K562 (cell line): ENCODE results near the gene FAM184B. TPM values are rescaled to one million over a fixed set of nuclear protein-coding genes. Genes with fewer than 3 reads are reported as not detected.

Experiments used
- ATAC-seq: fragments of 200-7000 bp; cut with Tn5 transposase; 3 replicates; pipeline ENCODE4 v1.9.1; 2020; ENCODE audit warnings: moderate library complexity
- BruUV-seq: library from RNA; stranded (reverse); fragments of 400-500 nt; replicated peaks from 2 replicates; lab custom pipeline; 2021; lab: Mats Ljungman, UMichigan
- CTCF ChIA-PET: fragments of 300-600 bp; formaldehyde crosslinking; extraction: SDS; loops from one replicate; lab custom pipeline; 2021; ENCODE audit warnings: low intra/inter-chr PET ratio; lab: Yijun Ruan, JAX
- POLR2A ChIA-PET: fragments of 300-600, 350-650 bp; sonication (Branson Sonifier 250); formaldehyde crosslinking; extraction: SDS; loops from one replicate; lab custom pipeline; 2021; ENCODE audit warnings: antibody characterized with exemption, inconsistent platforms; lab: Yijun Ruan, JAX
- DNase-seq, 4 experiments: peaks; one replicate each; pipeline versions ENCODE4 v3.0.0 to v3.0.0-alpha.2; 2011 to 2018; ENCODE audit warnings: low spot score in 3 of 4, mixed read lengths in 3 of 4; ENCODE audit errors: extremely low read depth in 1 of 4
- FAIRE-seq: peaks from 2 replicates; lab custom pipeline; 2011; peaks lifted over from hg19 to GRCh38; lab: Jason Lieb, UNC
- H2AFZ ChIP-seq: 2 replicates; pipeline ENCODE4 v1.6.0; 2011; ENCODE audit warnings: low read depth, low read length, control low read depth, inconsistent platforms
- H3K27ac ChIP-seq: fragments of 200-600 bp; 3 replicates; pipeline ENCODE4 v1.8.0; 2011; ENCODE audit warnings: low read depth, mild to moderate bottlenecking, control low read depth, inconsistent platforms, low read length, moderate library complexity, mixed read lengths; ENCODE audit errors: extremely low read depth
- H3K27me3 ChIP-seq, 2 experiments: fragments of 300-600 bp in 1 of 2; 2 replicates in 1 of 2; 3 replicates in 1 of 2; pipeline versions ENCODE4 v1.6.0 to v1.8.0; 2011; ENCODE audit warnings: inconsistent platforms in 2 of 2, low read length in 2 of 2, mild to moderate bottlenecking in 1 of 2, mixed read lengths in 1 of 2, moderate library complexity in 1 of 2; ENCODE audit not compliant: control insufficient read depth in 2 of 2, insufficient read depth in 2 of 2
- H3K36me3 ChIP-seq: fragments of 300-600 bp; 3 replicates; pipeline ENCODE4 v1.8.0; 2011; ENCODE audit warnings: mild to moderate bottlenecking, low read length, inconsistent platforms; ENCODE audit not compliant: control insufficient read depth, insufficient read depth
- H3K4me1 ChIP-seq, 2 experiments: fragments of 200-600 bp in 1 of 2; replicated peaks in 1 of 2; 2 replicates in 1 of 2; 3 replicates in 1 of 2; pipeline versions ENCODE4 v1.5.1 to v1.8.0; 2011; ENCODE audit warnings: inconsistent platforms in 2 of 2, low read length in 2 of 2, mild to moderate bottlenecking in 1 of 2, mixed read lengths in 1 of 2, moderate library complexity in 1 of 2; ENCODE audit not compliant: control insufficient read depth in 2 of 2, insufficient read depth in 2 of 2
- H3K4me2 ChIP-seq: 2 replicates; pipeline ENCODE4 v1.6.1; 2011; ENCODE audit warnings: low read length, control low read depth, inconsistent platforms, mixed read lengths; ENCODE audit not compliant: insufficient read depth
- H3K4me3 ChIP-seq: fragments of 200-600 bp; sonication (generic), shearing (Covaris generic); 2 replicates; pipeline ENCODE4 v1.5.1; 2016; ENCODE audit warnings: control low read depth, inconsistent platforms
- H3K79me2 ChIP-seq: fragments of 200-600 bp; 3 replicates; pipeline ENCODE4 v1.8.0; 2011; ENCODE audit warnings: low read length, inconsistent platforms; ENCODE audit not compliant: control insufficient read depth, insufficient read depth
- H3K9ac ChIP-seq, 2 experiments: 2 replicates each; pipeline versions ENCODE4 v1.6.0 to v1.6.1; 2011; ENCODE audit warnings: low read depth in 2 of 2, low read length in 2 of 2, control low read depth in 1 of 2, inconsistent platforms in 1 of 2, mild to moderate bottlenecking in 1 of 2, mixed read lengths in 1 of 2; ENCODE audit not compliant: insufficient read depth in 1 of 2
- H3K9me1 ChIP-seq: one replicate; pipeline ENCODE4 v1.6.0; 2011; ENCODE audit warnings: inconsistent platforms, mild to moderate bottlenecking, low read length, moderate library complexity; ENCODE audit not compliant: control insufficient read depth, insufficient read depth
- H3K9me3 ChIP-seq: replicated peaks from 2 replicates; pipeline ENCODE4 v1.5.1; 2011; ENCODE audit warnings: low read depth, low read length, inconsistent platforms; ENCODE audit not compliant: control insufficient read depth, insufficient read depth
- H4K20me1 ChIP-seq: replicated peaks from 2 replicates; pipeline ENCODE4 v1.6.1; 2011; ENCODE audit warnings: low read length, inconsistent platforms, mixed read lengths; ENCODE audit not compliant: control insufficient read depth, insufficient read depth
- CSDE1 ChIP-seq, 2 experiments: fragments of 450-650 bp; IDR thresholded peaks; 2 replicates each; pipeline ENCODE4 v1.6.1; 2016; ENCODE audit warnings: mild to moderate bottlenecking in 1 of 2
- ELK1 ChIP-seq: sonication (generic); formaldehyde crosslinking; IDR thresholded peaks from 2 replicates; pipeline ENCODE4 v1.8.1; 2022; ENCODE audit warnings: missing genetic modification reagents
- FOXP4 ChIP-seq: sonication (generic); formaldehyde crosslinking; IDR thresholded peaks from 2 replicates; pipeline ENCODE4 v1.8.0; 2022; ENCODE audit warnings: mild to moderate bottlenecking, missing genetic modification reagents, borderline replicate concordance
- GATAD2A ChIP-seq: fragments of 450-650 bp; IDR thresholded peaks from 2 replicates; pipeline ENCODE4 v1.6.1; 2017
- HDGF ChIP-seq: fragments of 450-650 bp; IDR thresholded peaks from 2 replicates; pipeline ENCODE4 v1.6.1; 2016
- NR2F6 ChIP-seq: fragments of 450-650 bp; formaldehyde crosslinking; IDR thresholded peaks from 2 replicates; pipeline ENCODE4 v1.4.0; 2020; ENCODE audit warnings: mild to moderate bottlenecking
- PHF20 ChIP-seq: fragments of 450-650 bp; IDR thresholded peaks from 2 replicates; pipeline ENCODE4 v1.6.1; 2018; ENCODE audit not compliant: partially characterized antibody
- SAFB2 ChIP-seq: fragments of 200-400 bp; formaldehyde crosslinking; IDR thresholded peaks from 2 replicates; pipeline ENCODE4 v1.6.1; 2018; ENCODE audit warnings: borderline replicate concordance, low read length, low read depth, moderate library complexity; ENCODE audit not compliant: severe bottlenecking
- SIN3A ChIP-seq, 2 experiments: fragments of 150-350 bp in 1 of 2; IDR thresholded peaks; 2 replicates each; pipeline ENCODE4 v1.6.1; 2011 to 2016; ENCODE audit warnings: borderline replicate concordance in 2 of 2, low read depth in 2 of 2, low read length in 2 of 2, mild to moderate bottlenecking in 2 of 2, moderate library complexity in 2 of 2; ENCODE audit not compliant: control insufficient read depth in 1 of 2
- SREBF2 ChIP-seq: sonication (generic); formaldehyde crosslinking; IDR thresholded peaks from 2 replicates; pipeline ENCODE4 v1.4.0; 2020; ENCODE audit warnings: mild to moderate bottlenecking, missing genetic modification reagents
- ZNF224 ChIP-seq: sonication (generic); formaldehyde crosslinking; IDR thresholded peaks from 2 replicates; pipeline ENCODE4 v1.8.0; 2022; ENCODE audit warnings: mild to moderate bottlenecking, missing genetic modification reagents
- ZNF282 ChIP-seq: sonication (generic); formaldehyde crosslinking; IDR thresholded peaks from 2 replicates; pipeline ENCODE4 v1.8.1; 2023; ENCODE audit warnings: missing genetic modification reagents
- ZNF408 ChIP-seq: fragments of 250-450 bp; sonication (Bioruptor Pico); IDR thresholded peaks from 2 replicates; pipeline ENCODE4 v1.4.0; 2020; ENCODE audit warnings: low read depth, mild to moderate bottlenecking, moderate library complexity
- WGBS: fragments of 100-300 bp; shearing (Covaris generic); methylation state at CpG from one replicate; pipeline ENCODE4 v1.1.6; 2016; ENCODE audit warnings: low coverage, mixed read lengths; ENCODE audit not compliant: insufficient coverage; ENCODE audit errors: missing lambda C conversion rate; 5-methylcytosine and 5-hydroxymethylcytosine counted together
- in situ Hi-C: fragments of 300-500 bp; cut with MboI; formaldehyde crosslinking; loops from 4 replicates; pipeline ENCODE4 v1.15.0; 2018; ENCODE audit warnings: inconsistent platforms, mixed read lengths
- intact Hi-C: fragments of 100-400 bp; cut with micrococcal nuclease; formaldehyde crosslinking; loops from 2 replicates; pipeline ENCODE4 v1.14.2; 2022
- polyA plus RNA-seq, 8 experiments: library from polyadenylated mRNA; depleted of rRNA in 4 of 8; stranded (reverse) in 5 of 8; unstranded in 3 of 8; fragments of >200 nt; fragmentation: Nextera tagmentation in 2 of 8; fragmentation: Illumina TruSeq in 1 of 8; extraction: Ambion mirVana in 2 of 8; extraction: Trizol in 1 of 8; gene quantifications; 2 replicates each; pipeline versions ENCODE4 v1.2.1 to v1.2.3, GENCODE V29; 2011 to 2014; ENCODE audit warnings: inconsistent platforms in 1 of 8, missing spikeins in 1 of 8
- total RNA-seq, 7 experiments: library from RNA; depleted of rRNA in 6 of 7; stranded (reverse); fragments of >200 nt in 6 of 7; fragmentation: Illumina TruSeq in 2 of 7; extraction: Trizol in 2 of 7; gene quantifications; 2 replicates each; pipeline versions ENCODE4 v1.2.1 to v1.2.3, GENCODE V29; 2011 to 2021; ENCODE audit warnings: low replicate concordance in 1 of 7
- TF ChIP-seq, protein P1 (sequence below): sonication (generic); formaldehyde crosslinking; IDR thresholded peaks from 2 replicates; pipeline ENCODE4 v1.8.0; 2023; ENCODE audit warnings: mild to moderate bottlenecking, missing genetic modification reagents
- TF ChIP-seq, protein P2 (sequence below): fragments of 250-450 bp; sonication (Bioruptor Pico); IDR thresholded peaks from 2 replicates; pipeline ENCODE4 v1.8.0; 2022; ENCODE audit warnings: moderate library complexity, mild to moderate bottlenecking, inconsistent platforms

Gene FAM184B
- total and polyA plus RNA-seq, 9 of the 15 experiments (the other 6 are each of a cell fraction or from before 2014, with no cell fraction given): not detected

GRCh38 chr4:17701882-17702281, 79.5 kb downstream of the FAM184B start (continued):
- no peak for TF ChIP-seq ELK1 (CRISPR knock-in tag)
- TF ChIP-seq SREBF2: no peak
- TF ChIP-seq GATAD2A: no peak
- TF ChIP-seq CSDE1 (IDR thresholded peaks at IDR 0.05): no peak
- no peak for TF ChIP-seq HDGF
- no peak for TF ChIP-seq SAFB2
- TF ChIP-seq NR2F6 (CRISPR knock-in tag): no peak
- TF ChIP-seq ZNF408: no peak
- no peak for TF ChIP-seq ZNF224 (CRISPR knock-in tag)

GRCh38 chr4:17701138-17701839, 80.1 kb downstream of the FAM184B start:
- no peak overlapping the region for H2AFZ ChIP-seq
- peaks cover 9 to 14% of the 10 kb centered on the region in 2 experiments; a peak in 4 of 5 replicates for H3K27me3 ChIP-seq
- H4K20me1 ChIP-seq: no peaks in the 10 kb centered on the region
- H3K9me3 ChIP-seq: no peaks in the 10 kb centered on the region
- BruUV-seq: no TSS peak
- no peak for FAIRE-seq
- no peak overlapping the region for H3K4me2 ChIP-seq
- intact Hi-C loops (no loop called here), in situ Hi-C loops (no loop called here)
- no peaks in the 10 kb centered on the region for H3K9me1 ChIP-seq
- ChIA-PET POLR2A (interaction anchor here (0.6 to 0.9 kb wide), 2 partner anchors 15 to 52 kb away, joined by 3 to 4 read pairs; no protein-coding TSS in a partner anchor), CTCF (no interaction called here)
- WGBS: 2% methylated on average over 8 of the region's 8 CpGs
- no peaks in the 10 kb centered on the region for H3K79me2 ChIP-seq
- H3K9ac ChIP-seq: no peak overlapping the region
- DNase-seq: no peak
- H3K36me3 ChIP-seq: no peaks in the 10 kb centered on the region
- no peak overlapping the region for H3K27ac ChIP-seq
- H3K4me1 ChIP-seq: no peaks in the 10 kb centered on the region
- H3K4me3 ChIP-seq: no peak overlapping the region
- ATAC-seq: no peak; the same call in 2 of the 3 replicates
- TF ChIP-seq, protein P1, sequence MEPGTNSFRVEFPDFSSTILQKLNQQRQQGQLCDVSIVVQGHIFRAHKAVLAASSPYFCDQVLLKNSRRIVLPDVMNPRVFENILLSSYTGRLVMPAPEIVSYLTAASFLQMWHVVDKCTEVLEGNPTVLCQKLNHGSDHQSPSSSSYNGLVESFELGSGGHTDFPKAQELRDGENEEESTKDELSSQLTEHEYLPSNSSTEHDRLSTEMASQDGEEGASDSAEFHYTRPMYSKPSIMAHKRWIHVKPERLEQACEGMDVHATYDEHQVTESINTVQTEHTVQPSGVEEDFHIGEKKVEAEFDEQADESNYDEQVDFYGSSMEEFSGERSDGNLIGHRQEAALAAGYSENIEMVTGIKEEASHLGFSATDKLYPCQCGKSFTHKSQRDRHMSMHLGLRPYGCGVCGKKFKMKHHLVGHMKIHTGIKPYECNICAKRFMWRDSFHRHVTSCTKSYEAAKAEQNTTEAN (CRISPR knock-in tag): no peak
- TF ChIP-seq SIN3A (IDR thresholded peaks at IDR 0.05; ENCODE audit: borderline replicate concordance in 2 of 2, control insufficient read depth in 1 of 2, low read depth in 2 of 2, low read length in 2 of 2): no peak
- no peak for TF ChIP-seq FOXP4
- TF ChIP-seq ZNF282 (CRISPR knock-in tag): no peak
- no peak for TF ChIP-seq PHF20
- TF ChIP-seq, protein P2, sequence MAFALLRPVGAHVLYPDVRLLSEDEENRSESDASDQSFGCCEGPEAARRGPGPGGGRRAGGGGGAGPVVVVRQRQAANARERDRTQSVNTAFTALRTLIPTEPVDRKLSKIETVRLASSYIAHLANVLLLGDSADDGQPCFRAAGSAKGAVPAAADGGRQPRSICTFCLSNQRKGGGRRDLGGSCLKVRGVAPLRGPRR (CRISPR knock-in tag): no peak
